Activated CD4-positive, CD25-positive, alpha-beta regulatory T cell treated with anti-CD3 and anti-CD28 coated beads, Interleukin-2, amount 50 U/mL, for 72 hours (primary cell): ENCODE results near the gene HTATIP2.
"Not testable (repeated sequence)": the region's sequence is repeated elsewhere in the genome, so short reads cannot be mapped to it uniquely, and the experiment has no call there.

Experiments
- DNase-seq: peaks from one replicate; pipeline ENCODE4 v3.0.0; 2021

HTATIP2 gene

DNA sequence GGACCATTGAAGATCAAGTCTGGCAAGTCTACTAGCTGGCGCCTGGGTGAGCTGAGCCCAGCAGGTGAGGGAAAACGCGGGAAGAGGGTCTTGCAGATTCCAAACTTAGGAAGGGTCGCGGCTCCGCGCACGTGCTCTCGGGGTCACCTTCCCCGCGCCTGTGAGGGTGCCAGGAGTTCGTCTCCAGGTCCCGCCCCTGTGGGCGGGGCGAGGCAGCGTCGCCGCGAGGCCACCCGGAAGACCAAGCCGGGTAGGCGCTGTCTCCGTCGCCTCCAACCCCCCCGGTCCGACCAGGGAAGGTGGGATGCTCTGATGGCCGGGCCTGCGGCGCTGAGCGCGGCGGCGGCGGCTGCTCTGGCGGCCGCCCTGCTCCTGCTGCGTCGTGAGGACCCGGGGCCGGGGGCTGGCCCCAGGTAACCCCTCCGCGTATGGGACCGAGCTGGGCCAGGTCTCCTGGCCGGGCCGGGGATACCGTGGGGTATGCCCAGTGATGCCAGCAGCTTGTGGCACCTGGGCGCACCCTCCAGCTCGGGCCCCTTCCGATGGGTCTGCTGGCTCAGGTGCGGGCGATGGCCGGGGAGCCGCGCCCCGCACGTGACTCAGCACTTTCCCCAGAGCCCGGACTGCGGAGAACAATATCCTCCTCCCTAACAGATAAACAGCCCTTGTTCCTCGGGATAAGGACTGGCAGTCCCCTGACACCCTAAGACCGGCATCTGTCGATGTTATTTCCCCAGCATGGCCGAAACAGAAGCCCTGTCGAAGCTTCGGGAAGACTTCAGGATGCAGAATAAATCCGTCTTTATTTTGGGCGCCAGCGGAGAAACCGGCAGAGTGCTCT, at the start of gene HTATIP2:
Gene HTATIP2 (plus strand): TSS at position 215 of the 841 bp plus-strand sequence. CDS start 524 bp downstream, at position 739.
- DNase-seq: peak; percentile 83

GRCh38 chr11:20315800-20316199, 47.7 kb upstream of the HTATIP2 start:
- DNase-seq: no peak

GRCh38 chr11:20321177-20321576, 42.3 kb upstream of the HTATIP2 start:
- DNase-seq: no peak

GRCh38 chr11:20327377-20327935, 36.1 kb upstream of the HTATIP2 start:
- DNase-seq: no peak

- no peak for DNase-seq
Measured at GRCh38 chr11:20336056-20336455, 27.5 kb upstream of the HTATIP2 start.

- DNase-seq: no peak
Measured at GRCh38 chr11:20337526-20338154, 25.9 kb upstream of the HTATIP2 start.

DNA sequence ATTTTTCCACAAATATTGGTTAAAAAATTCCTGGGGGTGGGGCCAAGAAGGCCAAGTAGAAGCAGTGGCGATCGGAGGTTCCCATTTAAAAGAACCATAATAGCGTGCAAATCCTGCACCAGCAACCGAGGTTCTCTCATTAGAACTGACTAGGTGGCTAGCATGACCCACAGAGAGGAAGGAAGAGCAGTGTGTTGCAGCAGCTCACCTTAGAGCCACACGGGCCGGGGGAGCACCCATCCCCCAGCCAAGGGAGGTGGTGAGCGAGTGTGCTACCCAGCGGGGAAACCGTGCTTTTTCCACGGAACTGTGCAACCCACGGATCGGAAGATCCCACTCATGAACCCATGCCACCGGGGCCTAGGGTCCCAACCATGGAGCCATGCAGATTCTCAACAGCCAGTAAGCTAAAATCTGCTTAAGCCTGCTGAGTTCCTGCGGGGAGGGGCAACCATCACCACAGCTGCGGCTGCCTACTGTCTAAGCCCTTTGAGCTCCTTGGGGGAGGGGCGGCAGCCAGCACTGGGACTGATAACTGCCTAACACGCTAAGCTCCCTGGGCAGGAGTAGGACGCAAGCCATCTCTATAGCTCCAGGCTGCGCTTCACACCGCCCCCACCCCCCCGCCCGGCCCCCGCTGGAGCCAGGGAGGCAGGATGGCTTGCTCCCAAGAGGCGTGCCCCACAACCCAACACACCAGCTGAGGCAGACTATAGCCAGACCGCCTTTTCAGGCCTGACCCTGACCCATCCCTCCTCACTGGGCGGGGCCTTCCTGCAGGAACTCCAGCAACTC, 21.0 kb upstream of the HTATIP2 start:
- no peak for DNase-seq

DNA sequence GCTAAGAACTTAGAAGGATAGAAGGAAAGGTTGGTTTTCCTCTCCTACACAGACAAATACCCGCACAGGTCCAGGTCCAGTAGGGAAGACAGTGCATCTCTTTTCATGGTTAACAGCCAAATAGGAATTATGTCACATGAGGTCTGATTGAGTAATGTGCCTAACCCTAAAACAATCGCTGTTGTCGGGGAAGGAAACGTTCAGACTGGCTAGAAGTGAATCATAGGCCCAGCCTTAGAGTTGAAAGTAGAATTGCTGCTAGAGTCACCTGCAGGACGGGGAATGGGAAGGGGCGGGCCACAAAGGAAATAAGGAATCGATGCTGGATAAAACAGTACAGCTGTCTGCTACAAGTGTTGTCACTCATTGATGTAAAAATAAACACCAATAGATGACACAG, 12.4 kb upstream of the HTATIP2 start:
- DNase-seq: no peak

GRCh38 chr11:20351751-20352262, 11.7 kb upstream of the HTATIP2 start:
- DNase-seq: no peak

- no peak for DNase-seq
Measured at GRCh38 chr11:20353829-20354434, 9.6 kb upstream of the HTATIP2 start.

DNA sequence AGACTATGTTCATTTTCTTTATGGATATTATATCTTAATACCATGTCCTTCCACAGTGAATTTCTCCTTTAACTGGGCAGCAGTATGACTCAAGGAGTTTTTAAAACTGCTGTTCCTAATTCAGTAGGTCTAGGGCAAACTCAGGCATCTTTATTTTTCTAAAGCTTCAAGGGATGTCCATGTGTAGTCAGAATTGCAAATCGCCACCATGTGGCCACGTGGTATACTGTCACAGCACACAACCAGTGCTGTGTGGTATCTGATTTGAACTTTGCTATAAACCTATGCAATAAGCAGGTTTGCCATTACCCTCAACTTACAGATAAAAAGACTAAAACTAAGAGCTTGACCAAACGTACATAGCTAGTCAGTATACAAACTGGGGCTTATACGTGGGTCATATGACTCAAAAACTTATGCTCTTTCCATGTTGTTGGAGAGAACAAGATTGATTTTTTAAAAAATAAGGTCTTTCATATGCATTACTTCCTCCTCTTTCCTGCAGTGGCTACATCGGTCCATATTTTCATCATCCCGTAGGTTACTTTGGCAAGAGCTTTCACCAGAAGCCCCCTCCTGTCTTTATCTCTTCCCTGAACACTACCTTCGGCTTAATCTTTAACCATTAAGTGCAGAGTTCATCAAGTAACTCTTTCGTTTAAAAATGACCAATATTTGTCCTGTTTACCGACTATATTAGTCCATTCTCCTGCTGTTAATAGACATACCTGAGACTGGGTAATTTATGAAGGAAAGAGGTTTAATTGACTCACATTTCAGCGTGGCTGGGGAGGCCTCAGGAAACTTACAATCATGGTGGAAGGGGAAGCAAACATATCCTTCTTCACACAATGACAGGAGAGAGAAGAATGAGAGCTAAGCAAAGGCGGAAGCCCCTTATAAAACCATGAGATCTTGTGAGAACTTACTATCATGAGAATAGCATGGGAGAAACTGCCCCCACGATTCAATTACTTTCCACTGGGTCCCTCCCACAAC, 8.0 kb upstream of the HTATIP2 start:
- no peak for DNase-seq

GRCh38 chr11:20357150-20357549, 6.4 kb upstream of the HTATIP2 start:
- no peak for DNase-seq

DNA sequence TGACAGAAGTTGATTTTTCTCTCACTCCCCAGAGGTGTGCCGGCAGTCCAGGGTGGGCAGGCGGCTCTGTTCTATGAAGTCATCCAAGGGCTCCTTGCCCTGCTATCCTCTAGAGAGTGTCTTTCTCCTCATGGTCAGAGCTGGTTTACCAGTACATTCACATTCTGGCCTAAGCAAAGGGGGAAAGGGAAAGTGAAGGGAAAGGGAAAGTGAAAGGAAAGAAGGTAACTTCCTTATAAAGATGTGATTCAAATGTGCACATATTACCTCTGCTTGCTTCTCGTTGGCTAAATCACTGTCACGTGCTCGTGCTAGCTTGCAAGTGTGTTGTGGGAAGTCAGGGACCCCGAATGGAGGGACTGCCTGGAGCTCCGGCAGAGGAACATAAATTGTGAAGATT, 2.9 kb upstream of the HTATIP2 start:
- DNase-seq: no peak

GRCh38 chr11:20362481-20362880, 1.0 kb upstream of the HTATIP2 start:
- DNase-seq: no peak

DNA sequence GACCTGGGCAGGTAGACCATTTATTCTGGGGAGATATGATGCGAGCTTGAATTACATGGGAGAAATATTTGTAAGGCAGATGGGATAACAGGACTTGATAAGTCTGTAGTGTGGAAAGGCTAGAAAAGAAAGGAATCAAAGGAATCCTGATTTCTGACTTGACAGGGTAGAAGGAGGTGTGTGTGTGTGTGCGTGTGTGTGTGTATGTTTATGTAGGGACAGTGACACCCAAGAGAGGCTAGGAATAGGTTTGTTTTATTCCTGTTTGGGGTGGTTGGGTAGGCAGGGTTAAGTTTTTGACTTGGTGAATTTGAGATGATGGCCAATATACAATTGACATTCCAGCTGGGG, 390 bp upstream of the HTATIP2 start:
- DNase-seq: no peak

DNA sequence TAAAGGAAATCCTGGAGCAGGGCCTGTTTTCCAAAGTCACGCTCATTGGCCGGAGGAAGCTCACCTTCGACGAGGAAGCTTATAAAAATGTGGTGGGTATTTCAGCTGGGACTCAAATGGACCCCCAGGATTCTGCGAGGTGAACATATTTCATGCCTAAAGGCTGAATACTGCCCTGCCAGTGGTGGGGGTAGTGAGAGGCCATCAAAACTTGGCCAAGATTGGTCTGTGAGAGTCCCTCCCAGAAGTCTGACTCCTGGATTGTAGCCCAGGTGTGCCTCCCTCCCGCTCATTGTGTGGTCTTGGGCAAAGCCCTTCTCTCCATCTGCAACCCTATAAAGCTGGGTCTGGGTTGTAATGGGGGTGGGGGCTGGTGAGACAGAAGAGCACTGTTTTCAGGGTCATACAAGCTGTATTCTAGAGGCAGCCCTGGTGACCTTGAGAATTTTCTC, 853 bp downstream of the HTATIP2 start:
- no peak for DNase-seq

DNA sequence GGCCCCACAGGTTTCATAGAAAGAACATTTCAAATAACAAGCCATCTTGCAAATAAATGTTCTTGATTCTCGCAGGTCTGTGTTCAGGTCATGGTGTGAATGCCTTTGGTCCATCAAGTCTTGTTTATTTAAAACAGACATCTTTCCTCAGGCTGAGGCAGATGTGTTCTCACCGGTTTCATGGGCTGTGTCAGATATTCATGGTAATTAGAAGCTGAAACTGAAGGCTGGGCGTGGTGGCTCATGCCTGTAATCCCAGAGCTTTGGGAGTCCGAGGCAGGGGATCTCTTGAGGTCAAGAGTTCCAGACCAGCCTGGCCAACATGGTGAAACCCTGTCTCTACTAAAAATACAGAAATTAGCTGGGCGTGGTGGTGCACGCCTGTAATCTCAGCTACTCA, 2.0 kb downstream of the HTATIP2 start:
- DNase-seq: not testable (repeated sequence)

- DNase-seq: peak; percentile 54
Measured at GRCh38 chr11:20367313-20367948, 3.9 kb downstream of the HTATIP2 start.

DNA sequence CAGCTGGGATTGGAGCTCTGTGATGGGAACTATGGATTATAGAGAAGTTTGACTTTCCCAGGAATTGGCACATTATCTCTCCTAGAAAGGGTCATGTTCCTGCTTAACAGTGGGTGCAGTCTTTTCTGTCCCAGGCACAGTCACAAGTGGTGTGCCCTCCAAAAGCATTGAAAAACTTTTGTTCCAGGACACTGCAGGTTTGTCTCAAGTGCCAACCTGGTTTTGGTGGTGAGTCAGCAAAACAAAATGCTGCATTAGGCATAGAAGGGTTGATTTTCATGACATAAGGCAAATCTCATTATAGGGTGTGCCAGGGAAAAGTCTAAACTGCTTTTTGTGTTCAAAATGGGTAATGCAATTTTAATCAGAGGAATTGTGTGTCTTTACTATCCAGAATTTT, 4.9 kb downstream of the HTATIP2 start:
- no peak for DNase-seq

- DNase-seq: no peak
Measured at GRCh38 chr11:20369826-20370225, 6.3 kb downstream of the HTATIP2 start.
